ENCODE results near the gene USP40. TPM values are rescaled to one million over a fixed set of nuclear protein-coding genes. Genes with fewer than 3 reads are reported as not detected.
"Not testable (repeated sequence)": the region's sequence is repeated elsewhere in the genome, so short reads cannot be mapped to it uniquely, and the experiment has no call there.

Gene USP40
- total RNA-seq, 8 experiments from 2014 or later = 13.4 to 79.9 (median 27.8) TPM

DNA sequence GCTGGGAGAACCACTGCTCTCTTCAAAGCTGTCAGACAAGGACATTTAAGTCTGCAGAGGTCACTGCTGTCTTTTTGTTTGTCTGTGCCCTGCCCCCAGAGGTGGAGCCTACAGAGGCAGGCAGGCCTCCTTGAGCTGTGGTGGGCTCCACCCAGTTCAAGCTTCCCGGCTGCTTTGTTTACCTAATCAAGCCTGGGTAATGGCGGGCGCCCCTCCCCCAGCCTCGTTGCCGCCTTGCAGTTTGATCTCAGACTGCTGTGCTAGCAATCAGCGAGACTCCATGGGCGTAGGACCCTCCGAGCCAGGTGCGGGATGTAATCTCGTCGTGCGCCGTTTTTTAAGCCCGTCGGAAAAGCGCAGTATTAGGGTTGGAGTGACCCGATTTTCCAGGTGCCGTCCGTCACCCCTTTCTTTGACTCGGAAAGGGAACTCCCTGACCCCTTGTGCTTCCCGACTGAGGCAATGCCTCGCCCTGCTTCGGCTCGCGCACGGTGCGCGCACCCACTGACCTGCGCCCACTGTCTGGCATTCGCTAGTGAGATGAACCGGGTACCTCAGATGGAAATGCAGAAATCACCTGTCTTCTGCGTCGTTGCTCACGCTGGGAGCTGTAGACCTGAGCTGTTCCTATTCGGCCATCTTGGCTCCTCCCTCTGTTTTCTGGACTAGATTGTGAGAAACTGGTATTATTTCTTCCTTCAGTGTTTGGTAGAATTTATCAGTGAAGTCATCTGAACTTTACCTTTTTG, 16.8 kb upstream of the USP40 start:
- H3K27ac ChIP-seq; H3K4me1 ChIP-seq (replicated peaks in 1 of 2); in situ Hi-C loops (cut with MboI; ENCODE audit: low pct_unique_long_range_greater_than_20kb in 2 of 9, low sequenced_read_pairs in 9 of 9, unreplicated experiment in 9 of 9); H3K4me3 ChIP-seq; ATAC-seq (replicated peaks in 6 of 8): not testable (repeated sequence)
- 56 to 95% (median 86%) methylated on average over 3 to 19 of the region's 35 CpGs; no CpG with 5 or more reads in 4 of the 10 experiments for WGBS, 10 experiments

- H3K4me3 ChIP-seq; in situ Hi-C loops (cut with MboI; ENCODE audit: low pct_unique_long_range_greater_than_20kb in 2 of 9, low sequenced_read_pairs in 9 of 9, unreplicated experiment in 9 of 9); H3K27ac ChIP-seq; H3K4me1 ChIP-seq (replicated peaks in 1 of 2); ATAC-seq (replicated peaks in 6 of 8): not testable (repeated sequence)
- 10 to 100% (median 60%) methylated on average over 1 to 5 of the region's 5 CpGs; no CpG with 5 or more reads in 2 of the 10 experiments for WGBS, 10 experiments
These were observed 10.8 kb upstream of the USP40 start for GRCh38 chr2:233577341-233577740.

GRCh38 chr2:233572468-233572867, 5.9 kb upstream of the USP40 start:
- H3K4me1 ChIP-seq (replicated peaks in 1 of 2) = no peaks in the 10 kb centered on the region
- ATAC-seq (replicated peaks in 6 of 8) = no peak
- in situ Hi-C loops (cut with MboI; ENCODE audit: low pct_unique_long_range_greater_than_20kb in 2 of 9, low sequenced_read_pairs in 9 of 9, unreplicated experiment in 9 of 9) = no loop called here
- 80 to 100% (median 94%) methylated on average over 1 to 4 of the region's 4 CpGs for WGBS, 10 experiments
- H3K4me3 ChIP-seq = no peak overlapping the region
- H3K27ac ChIP-seq = no peak overlapping the region

DNA sequence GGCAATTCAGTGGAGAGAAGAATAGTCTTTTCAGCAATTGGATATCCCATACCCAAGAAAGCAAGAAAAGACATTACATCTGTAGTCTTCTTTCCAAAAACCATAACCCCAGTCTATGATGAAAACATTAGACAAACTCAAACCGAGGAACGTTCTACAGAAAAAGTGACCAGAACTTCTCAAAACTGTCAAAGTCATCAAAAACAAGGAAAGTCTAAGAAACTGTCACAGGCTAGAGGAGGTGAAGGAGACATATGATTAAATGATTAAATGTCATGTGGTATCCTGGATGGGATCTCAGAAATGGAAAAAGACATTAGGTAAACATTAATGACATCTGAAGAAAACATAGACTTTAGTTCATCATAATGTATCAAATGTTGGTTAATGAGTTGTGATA, 4.9 kb upstream of the USP40 start:
- WGBS, 10 experiments = 5 to 100% (median 82%) methylated on average over 1 to 2 of the region's 2 CpGs; no CpG with 5 or more reads in 2 of the 10 experiments
- no peak overlapping the region for H3K27ac ChIP-seq
- no peak for ATAC-seq (replicated peaks in 6 of 8)
- in situ Hi-C loops (cut with MboI; ENCODE audit: low pct_unique_long_range_greater_than_20kb in 2 of 9, low sequenced_read_pairs in 9 of 9, unreplicated experiment in 9 of 9) = no loop called here
- H3K4me3 ChIP-seq = no peak overlapping the region
- H3K4me1 ChIP-seq (replicated peaks in 1 of 2) = no peaks in the 10 kb centered on the region

- H3K4me3 ChIP-seq = no peak overlapping the region
- no peak for ATAC-seq (replicated peaks in 6 of 8)
- no peaks in the 10 kb centered on the region for H3K4me1 ChIP-seq (replicated peaks in 1 of 2)
- 10 to 80% (median 36%) methylated on average over 1 of the region's 1 CpG; no CpG with 5 or more reads in 1 of the 10 experiments for WGBS, 10 experiments
- in situ Hi-C loops (cut with MboI; ENCODE audit: low pct_unique_long_range_greater_than_20kb in 2 of 9, low sequenced_read_pairs in 9 of 9, unreplicated experiment in 9 of 9) = no loop called here
- H3K27ac ChIP-seq = no peak overlapping the region
These were observed 4.4 kb upstream of the USP40 start for GRCh38 chr2:233571001-233571400.

- in situ Hi-C loops (cut with MboI; ENCODE audit: low pct_unique_long_range_greater_than_20kb in 2 of 9, low sequenced_read_pairs in 9 of 9, unreplicated experiment in 9 of 9) = no loop called here
- Histone ChIP-seq H3K4me3 (peak overlapping the region; percentile 56 to 94 (median 85)), H3K27ac (peak overlapping the region; percentile 91 to 95), H3K4me1 (replicated peaks in 1 of 2) (peaks cover 0 to 5% of the 10 kb centered on the region in 2 donors)
- peak in 1 of 8 experiments; percentile 8 for ATAC-seq (replicated peaks in 6 of 8)
- WGBS, 10 experiments = 0 to 10% (median 0%) methylated on average over 1 to 5 of the region's 6 CpGs; no CpG with 5 or more reads in 1 of the 10 experiments
These were observed 869 bp downstream of the USP40 start for GRCh38 chr2:233565685-233566140.

GRCh38 chr2:233563663-233564430, 2.7 kb downstream of the USP40 start:
- no peak for ATAC-seq (replicated peaks in 6 of 8)
- Histone ChIP-seq H3K4me3 (no peak overlapping the region), H3K27ac (no peak overlapping the region), H3K4me1 (replicated peaks in 1 of 2) (peaks cover 0 to 5% of the 10 kb centered on the region in 2 donors)
- in situ Hi-C loops (cut with MboI; ENCODE audit: low pct_unique_long_range_greater_than_20kb in 2 of 9, low sequenced_read_pairs in 9 of 9, unreplicated experiment in 9 of 9) = no loop called here
- WGBS, 10 experiments = 84 to 100% (median 100%) methylated on average over 1 to 7 of the region's 8 CpGs; no CpG with 5 or more reads in 1 of the 10 experiments

- Histone ChIP-seq H3K27ac (no peak overlapping the region), H3K4me1 (replicated peaks in 1 of 2) (peaks cover 0 to 2% of the 10 kb centered on the region in 2 donors), H3K4me3 (no peak overlapping the region)
- peak; percentile 41 to 93 (median 58) for ATAC-seq (replicated peaks in 6 of 8)
- WGBS, 10 experiments = 63 to 97% (median 84%) methylated on average over 3 to 7 of the region's 7 CpGs; no CpG with 5 or more reads in 1 of the 10 experiments
- in situ Hi-C loops (cut with MboI; ENCODE audit: low pct_unique_long_range_greater_than_20kb in 2 of 9, low sequenced_read_pairs in 9 of 9, unreplicated experiment in 9 of 9) = no loop called here
These were observed 9.5 kb downstream of the USP40 start for GRCh38 chr2:233556881-233557736.

GRCh38 chr2:233553366-233553765, 13.2 kb downstream of the USP40 start:
- H3K4me1 ChIP-seq (replicated peaks in 1 of 2) = peaks cover 0 to 2% of the 10 kb centered on the region in 2 donors
- in situ Hi-C loops (cut with MboI; ENCODE audit: low pct_unique_long_range_greater_than_20kb in 2 of 9, low sequenced_read_pairs in 9 of 9, unreplicated experiment in 9 of 9) = no loop called here
- ATAC-seq (replicated peaks in 6 of 8) = no peak
- no peak overlapping the region for H3K4me3 ChIP-seq
- no peak overlapping the region for H3K27ac ChIP-seq

GRCh38 chr2:233551491-233551890, 15.1 kb downstream of the USP40 start:
- H3K27ac ChIP-seq = no peak overlapping the region
- no peak for ATAC-seq (replicated peaks in 6 of 8)
- WGBS, 10 experiments = 64 to 100% (median 78%) methylated on average over 2 to 4 of the region's 4 CpGs
- H3K4me1 ChIP-seq (replicated peaks in 1 of 2) = no peaks in the 10 kb centered on the region
- H3K4me3 ChIP-seq = no peak overlapping the region
- in situ Hi-C loops (cut with MboI; ENCODE audit: low pct_unique_long_range_greater_than_20kb in 2 of 9, low sequenced_read_pairs in 9 of 9, unreplicated experiment in 9 of 9) = no loop called here

DNA sequence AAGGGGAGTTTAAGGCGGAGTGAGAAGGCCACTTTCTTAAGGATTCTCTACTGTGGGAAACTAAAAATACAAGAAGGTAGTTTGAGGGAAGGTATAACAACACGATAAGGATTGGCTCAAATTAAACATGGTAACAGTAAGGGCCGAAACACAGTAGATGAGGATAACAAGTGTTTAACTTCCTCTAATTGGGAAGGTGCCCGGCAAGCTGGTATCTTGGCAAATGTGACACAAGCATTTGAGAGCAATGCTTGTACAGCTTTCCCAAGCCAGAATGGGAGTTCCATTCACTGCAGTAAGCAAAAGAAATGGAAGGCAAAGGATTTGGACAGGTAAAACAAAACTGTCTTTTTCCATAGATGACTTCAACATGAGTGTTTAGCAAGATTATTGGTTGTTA, 19.8 kb downstream of the USP40 start:
- H3K4me1 ChIP-seq (replicated peaks in 1 of 2) = no peaks in the 10 kb centered on the region
- H3K4me3 ChIP-seq = no peak overlapping the region
- in situ Hi-C loops (cut with MboI; ENCODE audit: low pct_unique_long_range_greater_than_20kb in 2 of 9, low sequenced_read_pairs in 9 of 9, unreplicated experiment in 9 of 9) = loop anchor here in 1 of 9 experiments (25.0 kb wide), 1 partner anchor 166 kb away; the partner anchor contains the start of genes UGT1A4 and UGT1A5
- WGBS, 10 experiments = 90 to 100% (median 96%) methylated on average over 2 to 4 of the region's 4 CpGs; no CpG with 5 or more reads in 2 of the 10 experiments
- ATAC-seq (replicated peaks in 6 of 8) = no peak
- no peak overlapping the region for H3K27ac ChIP-seq

GRCh38 chr2:233546101-233546500, 20.5 kb downstream of the USP40 start:
- ATAC-seq (replicated peaks in 6 of 8) = no peak
- H3K4me1 ChIP-seq (replicated peaks in 1 of 2) = no peaks in the 10 kb centered on the region
- no peak overlapping the region for H3K27ac ChIP-seq
- H3K4me3 ChIP-seq = no peak overlapping the region
- in situ Hi-C loops (cut with MboI; ENCODE audit: low pct_unique_long_range_greater_than_20kb in 2 of 9, low sequenced_read_pairs in 9 of 9, unreplicated experiment in 9 of 9) = loop anchor here in 1 of 9 experiments (25.0 kb wide), 1 partner anchor 166 kb away; the partner anchor contains the start of genes UGT1A4 and UGT1A5
